ENCODE results near the gene RPTOR.
A peak's percentile ranks its signal among the peaks of the same experiment; 100 is the strongest.

Gene RPTOR

GRCh38 chr17:80825471-80826345, 281.1 kb downstream of the RPTOR start:
- no peak for DNase-seq

GRCh38 chr17:80826346-80826954, 281.8 kb downstream of the RPTOR start:
- no peak for DNase-seq

- DNase-seq: no peak
Observed at GRCh38 chr17:80826955-80827645, 282.5 kb downstream of the RPTOR start.

- no peak for DNase-seq
Observed at GRCh38 chr17:80827646-80828643, 283.3 kb downstream of the RPTOR start.

GRCh38 chr17:80829166-80829813, 284.7 kb downstream of the RPTOR start:
- no peak for DNase-seq

GRCh38 chr17:80830020-80830780, 285.6 kb downstream of the RPTOR start:
- no peak for DNase-seq

- no peak for DNase-seq
Observed at GRCh38 chr17:80831491-80831890, 286.9 kb downstream of the RPTOR start.

GRCh38 chr17:80832266-80832676, 287.6 kb downstream of the RPTOR start:
- DNase-seq: no peak

- peak; percentile 73 for DNase-seq
Observed at GRCh38 chr17:80832888-80833583, 288.4 kb downstream of the RPTOR start.

- no peak for DNase-seq
Observed at GRCh38 chr17:80833952-80834892, 289.6 kb downstream of the RPTOR start.

- DNase-seq: no peak
Observed at GRCh38 chr17:80834893-80835275, 290.2 kb downstream of the RPTOR start.

- no peak for DNase-seq
Observed at GRCh38 chr17:80835816-80836657, 291.4 kb downstream of the RPTOR start.

GRCh38 chr17:80836658-80836965, 292.0 kb downstream of the RPTOR start:
- no peak for DNase-seq

- DNase-seq: no peak
Observed at GRCh38 chr17:80836971-80837481, 292.4 kb downstream of the RPTOR start.

- no peak for DNase-seq
Observed at GRCh38 chr17:80837711-80838110, 293.1 kb downstream of the RPTOR start.

- no peak for DNase-seq
Observed at GRCh38 chr17:80838311-80839025, 293.8 kb downstream of the RPTOR start.

GRCh38 chr17:80839026-80839345, 294.3 kb downstream of the RPTOR start:
- DNase-seq: no peak

- DNase-seq: no peak
Observed at GRCh38 chr17:80839511-80839941, 294.9 kb downstream of the RPTOR start.

All from CD4-positive, alpha-beta T cell treated with Interleukin-21 for 1 hour (primary cell).